HEK293 (cell line): ENCODE results near the gene COA6.

Experiments
- CTCF ChIA-PET: fragments of 350-600 bp; formaldehyde crosslinking; extraction: SDS; loops from one replicate; lab custom pipeline; 2021; ENCODE audit warnings: antibody characterized with exemption; lab: Yijun Ruan, JAX
- POLR2A ChIA-PET: fragments of 300-600 bp; formaldehyde crosslinking; extraction: SDS; loops from one replicate; lab custom pipeline; 2020; ENCODE audit warnings: antibody characterized with exemption, inconsistent platforms; lab: Yijun Ruan, JAX
- H3K27ac ChIP-seq: fragments of 200-500 bp; sonication (Bioruptor generic); 2 replicates; pipeline ENCODE4 v1.5.1; 2014; ENCODE audit warnings: low read depth, low read length, control low read depth, inconsistent platforms; ENCODE audit errors: extremely low read depth
- H3K36me3 ChIP-seq, 2 experiments: fragments of 200-500 bp in 1 of 2; sonication (Bioruptor generic) in 1 of 2; 1 replicate in 1 of 2; 2 replicates in 1 of 2; pipeline ENCODE4 v1.5.1; 2014 to 2017; ENCODE audit warnings: inconsistent platforms in 2 of 2, low read length in 2 of 2; ENCODE audit not compliant: control insufficient read depth in 2 of 2, insufficient read depth in 1 of 2
- H3K4me1 ChIP-seq: fragments of 200-500 bp; sonication (Bioruptor generic); 2 replicates; pipeline ENCODE4 v1.5.1; 2014; ENCODE audit warnings: mild to moderate bottlenecking, low read length, inconsistent platforms; ENCODE audit not compliant: control insufficient read depth, insufficient read depth
- H3K4me3 ChIP-seq: 2 replicates; pipeline ENCODE4 v1.5.1; 2011; ENCODE audit warnings: low read depth, mild to moderate bottlenecking, control low read depth, low read length, moderate library complexity
- H3K9me3 ChIP-seq: fragments of 200-500 bp; sonication (Bioruptor generic); 2 replicates; pipeline ENCODE4 v1.5.1; 2014; ENCODE audit warnings: low read depth, low read length, inconsistent platforms; ENCODE audit not compliant: control insufficient read depth, insufficient read depth
- GLIS2 ChIP-seq: fragments of 450-650 bp; formaldehyde crosslinking; IDR thresholded peaks from 2 replicates; pipeline ENCODE4 v1.5.1; 2016; ENCODE audit warnings: missing biosample characterization, missing genetic modification characterization
- KLF16 ChIP-seq: fragments of 450-650 bp; formaldehyde crosslinking; IDR thresholded peaks from 2 replicates; pipeline ENCODE4 v1.5.1; 2017; ENCODE audit warnings: missing biosample characterization, missing genetic modification characterization
- TRIM28 ChIP-seq: IDR thresholded peaks from 2 replicates; pipeline ENCODE4 v1.6.1; 2011; ENCODE audit warnings: low read length, control low read depth, borderline replicate concordance
- ZEB2 ChIP-seq: fragments of 450-650 bp; formaldehyde crosslinking; IDR thresholded peaks from 2 replicates; pipeline ENCODE4 v1.5.1; 2016; ENCODE audit warnings: missing biosample characterization, missing genetic modification characterization
- ZFP37 ChIP-seq: fragments of 450-650 bp; formaldehyde crosslinking; IDR thresholded peaks from 2 replicates; pipeline ENCODE4 v1.5.1; 2016; ENCODE audit warnings: missing biosample characterization, missing genetic modification characterization
- ZNF184 ChIP-seq: fragments of 450-650 bp; IDR thresholded peaks from 2 replicates; pipeline ENCODE4 v1.5.1; 2018; ENCODE audit warnings: missing biosample characterization, mild to moderate bottlenecking, missing genetic modification characterization
- ZNF341 ChIP-seq: fragments of 450-650 bp; formaldehyde crosslinking; IDR thresholded peaks from 2 replicates; pipeline ENCODE4; 2016; ENCODE audit warnings: low read depth, missing biosample characterization, missing genetic modification characterization
- ZNF426 ChIP-seq: fragments of 450-650 bp; formaldehyde crosslinking; IDR thresholded peaks from 2 replicates; pipeline ENCODE4 v1.5.1; 2017; ENCODE audit warnings: missing biosample characterization, missing genetic modification characterization, mild to moderate bottlenecking, inconsistent platforms, moderate library complexity
- ZNF433 ChIP-seq: fragments of 450-650 bp; formaldehyde crosslinking; IDR thresholded peaks from 2 replicates; pipeline ENCODE4 v1.5.1; 2016; ENCODE audit warnings: missing biosample characterization, missing genetic modification characterization, low read depth
- ZNF560 ChIP-seq: fragments of 450-650 bp; formaldehyde crosslinking; IDR thresholded peaks from 2 replicates; pipeline ENCODE4 v1.5.1; 2017; ENCODE audit warnings: missing biosample characterization, missing genetic modification characterization, borderline replicate concordance
- ZNF561 ChIP-seq: fragments of 450-650 bp; IDR thresholded peaks from 2 replicates; pipeline ENCODE4 v1.5.1; 2018; ENCODE audit warnings: missing biosample characterization, missing genetic modification characterization, borderline replicate concordance
- ZNF629 ChIP-seq: fragments of 450-650 bp; formaldehyde crosslinking; IDR thresholded peaks from 2 replicates; pipeline ENCODE4 v1.5.1; 2017; ENCODE audit warnings: missing biosample characterization, missing genetic modification characterization
- ZNF660 ChIP-seq: fragments of 450-650 bp; IDR thresholded peaks from 2 replicates; pipeline ENCODE4 v1.5.1; 2018; ENCODE audit warnings: missing biosample characterization, mild to moderate bottlenecking, missing genetic modification characterization
- ZNF677 ChIP-seq: fragments of 450-650 bp; IDR thresholded peaks from 2 replicates; pipeline ENCODE4 v1.5.0; 2018; ENCODE audit warnings: missing biosample characterization, mild to moderate bottlenecking, missing genetic modification characterization, moderate library complexity
- ZNF785 ChIP-seq: fragments of 450-650 bp; formaldehyde crosslinking; IDR thresholded peaks from 2 replicates; pipeline ENCODE4 v1.5.1; 2016; ENCODE audit warnings: missing biosample characterization, missing genetic modification characterization
- ZSCAN30 ChIP-seq: fragments of 450-650 bp; IDR thresholded peaks from 2 replicates; pipeline ENCODE4 v1.5.1; 2018; ENCODE audit warnings: missing biosample characterization, mild to moderate bottlenecking, missing genetic modification characterization, moderate library complexity
- TF ChIP-seq, protein P1 (sequence below): fragments of 450-650 bp; formaldehyde crosslinking; IDR thresholded peaks from 2 replicates; pipeline ENCODE4 v1.5.1; 2016; ENCODE audit warnings: missing biosample characterization, missing genetic modification characterization
- TF ChIP-seq, protein P2 (sequence below): fragments of 450-650 bp; IDR thresholded peaks from 2 replicates; pipeline ENCODE4 v1.5.1; 2018; ENCODE audit warnings: missing biosample characterization, mild to moderate bottlenecking, missing genetic modification characterization
- TF ChIP-seq, protein P3 (sequence below): fragments of 450-650 bp; formaldehyde crosslinking; IDR thresholded peaks from 2 replicates; pipeline ENCODE4 v1.5.1; 2016; ENCODE audit warnings: missing biosample characterization, missing genetic modification characterization
- TF ChIP-seq, protein P4 (sequence below): fragments of 450-650 bp; formaldehyde crosslinking; IDR thresholded peaks from 2 replicates; pipeline ENCODE4 v1.5.1; 2016; ENCODE audit warnings: missing biosample characterization, missing genetic modification characterization

COA6 gene

DNA sequence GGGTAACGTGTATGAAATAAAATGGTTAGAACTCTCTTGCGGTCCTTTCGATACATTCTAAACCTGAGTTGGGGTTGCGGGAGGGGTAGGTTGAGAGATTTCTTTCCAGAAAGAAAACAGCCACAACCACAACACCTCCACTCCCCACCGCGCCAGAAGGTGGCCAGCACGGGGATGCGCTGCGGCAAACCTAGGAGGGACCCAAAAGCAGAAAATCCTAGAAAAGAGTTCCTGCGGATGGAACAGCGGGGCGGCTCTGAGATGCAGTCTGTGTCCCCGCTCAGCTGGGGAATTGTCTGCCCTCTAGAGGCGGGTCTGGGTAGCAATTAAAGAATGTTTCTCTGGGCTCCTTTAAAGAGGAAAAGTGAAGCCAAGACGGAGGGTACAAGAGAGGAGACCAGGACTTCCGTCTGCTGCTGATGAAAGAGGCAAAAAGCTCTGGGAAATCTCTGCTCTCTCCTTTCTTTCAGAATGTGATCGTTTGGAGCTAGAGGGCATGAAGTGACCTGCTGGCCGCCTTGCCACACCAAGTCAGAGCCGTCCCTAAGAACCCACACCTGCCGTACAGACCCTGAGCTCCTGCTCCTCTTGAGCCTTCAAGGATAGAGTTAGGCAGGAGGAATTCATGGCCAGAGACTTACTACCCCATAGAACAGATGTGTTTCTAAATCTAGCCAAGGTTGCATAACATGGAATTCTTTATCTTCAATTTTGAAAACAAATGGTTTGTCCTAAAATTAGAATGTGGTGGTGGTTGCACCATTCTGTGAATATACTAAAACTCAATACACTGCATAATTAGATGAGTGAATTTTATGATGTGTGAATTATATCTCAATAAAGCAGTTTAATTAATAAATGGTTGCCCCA is 46.5 kb upstream of the COA6 start (continued):
- peak; percentile 92 for TF ChIP-seq ZNF341 (tag by site-specific recombination)
- peak; percentile 69; the same call in 1 of the 2 replicates for TF ChIP-seq TRIM28
- 0 out of 2 replicates have a peak, but pooled peaks have one; percentile 32 for TF ChIP-seq ZNF629 (tag by site-specific recombination)
- 0 out of 2 replicates have a peak, but pooled peaks have one; percentile 32 for TF ChIP-seq ZFP37 (tag by site-specific recombination)
- peak; percentile 71 for TF ChIP-seq ZNF561
- 0 out of 2 replicates have a peak, but pooled peaks have one; percentile 48 for TF ChIP-seq ZSCAN30
- peak; percentile 84; the same call in 1 of the 2 replicates for TF ChIP-seq ZNF660 (tag by site-specific recombination)
- no peak for TF ChIP-seq ZNF677
- TF ChIP-seq ZNF785 (tag by site-specific recombination), result no peak
- TF ChIP-seq, protein P1, sequence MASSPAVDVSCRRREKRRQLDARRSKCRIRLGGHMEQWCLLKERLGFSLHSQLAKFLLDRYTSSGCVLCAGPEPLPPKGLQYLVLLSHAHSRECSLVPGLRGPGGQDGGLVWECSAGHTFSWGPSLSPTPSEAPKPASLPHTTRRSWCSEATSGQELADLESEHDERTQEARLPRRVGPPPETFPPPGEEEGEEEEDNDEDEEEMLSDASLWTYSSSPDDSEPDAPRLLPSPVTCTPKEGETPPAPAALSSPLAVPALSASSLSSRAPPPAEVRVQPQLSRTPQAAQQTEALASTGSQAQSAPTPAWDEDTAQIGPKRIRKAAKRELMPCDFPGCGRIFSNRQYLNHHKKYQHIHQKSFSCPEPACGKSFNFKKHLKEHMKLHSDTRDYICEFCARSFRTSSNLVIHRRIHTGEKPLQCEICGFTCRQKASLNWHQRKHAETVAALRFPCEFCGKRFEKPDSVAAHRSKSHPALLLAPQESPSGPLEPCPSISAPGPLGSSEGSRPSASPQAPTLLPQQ, result peak; percentile 71
- peak; percentile 73; the same call in 1 of the 2 replicates for TF ChIP-seq ZNF184 (tag by site-specific recombination)
- no peak for TF ChIP-seq ZNF426 (tag by site-specific recombination)
- TF ChIP-seq, protein P2, sequence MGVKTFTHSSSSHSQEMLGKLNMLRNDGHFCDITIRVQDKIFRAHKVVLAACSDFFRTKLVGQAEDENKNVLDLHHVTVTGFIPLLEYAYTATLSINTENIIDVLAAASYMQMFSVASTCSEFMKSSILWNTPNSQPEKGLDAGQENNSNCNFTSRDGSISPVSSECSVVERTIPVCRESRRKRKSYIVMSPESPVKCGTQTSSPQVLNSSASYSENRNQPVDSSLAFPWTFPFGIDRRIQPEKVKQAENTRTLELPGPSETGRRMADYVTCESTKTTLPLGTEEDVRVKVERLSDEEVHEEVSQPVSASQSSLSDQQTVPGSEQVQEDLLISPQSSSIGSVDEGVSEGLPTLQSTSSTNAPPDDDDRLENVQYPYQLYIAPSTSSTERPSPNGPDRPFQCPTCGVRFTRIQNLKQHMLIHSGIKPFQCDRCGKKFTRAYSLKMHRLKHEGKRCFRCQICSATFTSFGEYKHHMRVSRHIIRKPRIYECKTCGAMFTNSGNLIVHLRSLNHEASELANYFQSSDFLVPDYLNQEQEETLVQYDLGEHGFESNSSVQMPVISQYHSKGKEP (tag by site-specific recombination), result 0 out of 2 replicates have a peak, but pooled peaks have one; percentile 34
- TF ChIP-seq, all 188 proteins: peak for 21

DNA sequence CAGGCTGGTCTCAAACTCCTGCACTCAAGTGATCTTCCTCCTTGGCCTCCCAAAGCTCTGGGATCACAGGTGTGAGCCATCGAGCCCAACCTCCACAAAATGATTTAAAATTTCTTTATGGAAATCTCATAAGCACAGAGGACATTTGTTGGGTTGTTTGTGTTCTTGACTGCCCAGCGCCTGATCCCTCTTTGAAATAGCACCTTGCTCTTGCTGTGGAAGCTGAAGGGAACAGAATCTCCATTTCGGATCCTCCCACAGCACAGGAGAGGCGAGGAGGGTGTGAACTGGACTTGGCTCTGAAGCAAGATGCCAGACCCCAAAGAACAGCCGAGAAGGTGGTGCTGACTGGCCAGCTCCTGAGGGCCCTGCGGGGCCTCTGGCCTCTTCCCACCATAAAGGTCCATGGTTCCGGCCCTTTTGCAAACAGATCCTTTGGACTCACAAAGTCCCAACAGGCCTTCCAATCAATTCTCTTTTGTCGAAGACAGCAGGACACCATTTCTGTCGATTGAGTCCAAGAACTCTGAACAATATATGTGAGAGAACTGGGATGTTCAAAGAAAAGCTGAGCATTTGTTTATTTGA is 45.6 kb upstream of the COA6 start:
- no peaks in the 10 kb centered on the region for H3K4me1 ChIP-seq
- CTCF ChIA-PET, result interaction anchor here (0.6 to 14.1 kb wide), 32 partner anchors 9 to 1778 kb away, joined by 3 to 199 read pairs (median 4); partner anchors contain the start of gene COA6

More for the DNA sequence above, 45.6 kb upstream of the COA6 start:
- POLR2A ChIA-PET, result interaction anchor here (1.7 kb wide), 1 partner anchor 46 kb away, joined by 8 read pairs; the partner anchor contains the start of gene COA6
- Histone ChIP-seq H3K27ac (no peak overlapping the region), H3K9me3 (no peaks in the 10 kb centered on the region), H3K4me3 (no peak overlapping the region), H3K36me3 (no peaks in the 10 kb centered on the region)
- TF ChIP-seq GLIS2 (tag by site-specific recombination), result no peak
- TF ChIP-seq ZEB2 (tag by site-specific recombination), result no peak
- TF ChIP-seq, protein P3, sequence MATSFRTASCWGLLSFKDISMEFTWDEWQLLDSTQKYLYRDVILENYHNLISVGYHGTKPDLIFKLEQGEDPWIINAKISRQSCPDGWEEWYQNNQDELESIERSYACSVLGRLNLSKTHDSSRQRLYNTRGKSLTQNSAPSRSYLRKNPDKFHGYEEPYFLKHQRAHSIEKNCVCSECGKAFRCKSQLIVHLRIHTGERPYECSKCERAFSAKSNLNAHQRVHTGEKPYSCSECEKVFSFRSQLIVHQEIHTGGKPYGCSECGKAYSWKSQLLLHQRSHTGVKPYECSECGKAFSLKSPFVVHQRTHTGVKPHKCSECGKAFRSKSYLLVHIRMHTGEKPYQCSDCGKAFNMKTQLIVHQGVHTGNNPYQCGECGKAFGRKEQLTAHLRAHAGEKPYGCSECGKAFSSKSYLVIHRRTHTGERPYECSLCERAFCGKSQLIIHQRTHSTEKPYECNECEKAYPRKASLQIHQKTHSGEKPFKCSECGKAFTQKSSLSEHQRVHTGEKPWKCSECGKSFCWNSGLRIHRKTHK (tag by site-specific recombination), result no peak
- no peak for TF ChIP-seq ZNF433
- no peak for TF ChIP-seq ZNF560
- no peak for TF ChIP-seq KLF16 (tag by site-specific recombination)
- TF ChIP-seq, protein P4, sequence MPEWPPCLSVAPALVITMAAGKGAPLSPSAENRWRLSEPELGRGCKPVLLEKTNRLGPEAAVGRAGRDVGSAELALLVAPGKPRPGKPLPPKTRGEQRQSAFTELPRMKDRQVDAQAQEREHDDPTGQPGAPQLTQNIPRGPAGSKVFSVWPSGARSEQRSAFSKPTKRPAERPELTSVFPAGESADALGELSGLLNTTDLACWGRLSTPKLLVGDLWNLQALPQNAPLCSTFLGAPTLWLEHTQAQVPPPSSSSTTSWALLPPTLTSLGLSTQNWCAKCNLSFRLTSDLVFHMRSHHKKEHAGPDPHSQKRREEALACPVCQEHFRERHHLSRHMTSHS, result no peak
